CD14-positive monocyte (primary cell): Measurements from ENCODE around the gene SLC8A2. TPM values are rescaled to one million over a fixed set of nuclear protein-coding genes. Genes with fewer than 3 reads are reported as not detected.
A peak's percentile ranks its signal among the peaks of the same experiment; 100 is the strongest.

ENCODE experiments used
- DNase-seq, 3 donors: peaks; one replicate each; pipeline ENCODE4 v3.0.0-alpha.2; 2011 to 2022
- H2AFZ ChIP-seq: 2 replicates; pipeline ENCODE4 v1.6.0; 2012; ENCODE audit warnings: mild to moderate bottlenecking, low read depth, low read length, inconsistent platforms; ENCODE audit not compliant: insufficient read depth, poor library complexity, severe bottlenecking
- H3K27ac ChIP-seq, 2 donors: 1 replicate in 1 of 2; 2 replicates in 1 of 2; pipeline ENCODE4 v1.5.1; 2012 to 2013; ENCODE audit warnings: low read length in 2 of 2, control low read depth in 1 of 2, inconsistent platforms in 1 of 2, low read depth in 1 of 2, mild to moderate bottlenecking in 1 of 2
- H3K27me3 ChIP-seq, 2 donors: one replicate each; pipeline versions ENCODE4 v1.6.0 to v1.6.1; 2011 to 2013; ENCODE audit warnings: low read length in 2 of 2; ENCODE audit not compliant: control insufficient read depth in 2 of 2, insufficient read depth in 2 of 2
- H3K36me3 ChIP-seq, 2 donors: replicated peaks in 1 of 2; 1 replicate in 1 of 2; 2 replicates in 1 of 2; pipeline versions ENCODE4 v1.5.1 to v1.6.1; 2012 to 2013; ENCODE audit warnings: low read length in 2 of 2, control low read depth in 1 of 2, inconsistent platforms in 1 of 2, mild to moderate bottlenecking in 1 of 2; ENCODE audit not compliant: insufficient read depth in 2 of 2, control insufficient read depth in 1 of 2
- H3K4me1 ChIP-seq, 2 donors: 1 replicate in 1 of 2; 2 replicates in 1 of 2; pipeline versions ENCODE4 v1.5.1 to v1.6.1; 2012 to 2013; ENCODE audit warnings: low read length in 2 of 2, control low read depth in 1 of 2, inconsistent platforms in 1 of 2, mild to moderate bottlenecking in 1 of 2, moderate library complexity in 1 of 2; ENCODE audit not compliant: insufficient read depth in 2 of 2, control insufficient read depth in 1 of 2
- H3K4me2 ChIP-seq: replicated peaks from 2 replicates; pipeline ENCODE3; 2012; ENCODE audit warnings: low read length, moderate library complexity, mild to moderate bottlenecking; ENCODE audit not compliant: poor library complexity, severe bottlenecking; ENCODE audit errors: extremely low read depth
- H3K4me3 ChIP-seq, 3 experiments: fragments of 200-600 bp in 1 of 3; sonication (generic) in 1 of 3; replicated peaks in 1 of 3; 1 replicate in 2 of 3; 2 replicates in 1 of 3; pipeline ENCODE4 v1.5.1; 2011 to 2013; ENCODE audit warnings: low read length in 3 of 3, mild to moderate bottlenecking in 3 of 3, control low read depth in 2 of 3, low read depth in 2 of 3, inconsistent platforms in 1 of 3, moderate library complexity in 1 of 3
- H3K79me2 ChIP-seq: 2 replicates; pipeline ENCODE4 v1.6.0; 2012; ENCODE audit warnings: mild to moderate bottlenecking, control low read depth, inconsistent platforms, low read length, moderate library complexity; ENCODE audit not compliant: insufficient read depth
- H3K9ac ChIP-seq: 2 replicates; pipeline ENCODE4 v1.6.0; 2017; ENCODE audit warnings: low read length, mild to moderate bottlenecking; ENCODE audit not compliant: insufficient read depth, poor library complexity, severe bottlenecking
- H3K9me3 ChIP-seq, 2 donors: replicated peaks in 1 of 2; 1 replicate in 1 of 2; 2 replicates in 1 of 2; pipeline versions ENCODE4 v1.5.1 to v1.6.1; 2012 to 2013; ENCODE audit warnings: low read length in 2 of 2, control low read depth in 1 of 2; ENCODE audit not compliant: control insufficient read depth in 1 of 2, insufficient read depth in 1 of 2
- H4K20me1 ChIP-seq: 2 replicates; pipeline ENCODE4 v1.6.0; 2012; ENCODE audit warnings: mild to moderate bottlenecking, low read length, control low read depth, moderate library complexity; ENCODE audit not compliant: insufficient read depth
- H3K27ac Mint-ChIP-seq, 7 donors: one replicate each; pipeline ENCODE4 v1.8.0; 2020; ENCODE audit warnings: mild to moderate bottlenecking in 7 of 7, mixed read lengths in 7 of 7, moderate library complexity in 6 of 7, inconsistent platforms in 2 of 7
- H3K27me3 Mint-ChIP-seq, 3 donors: one replicate each; pipeline ENCODE4 v1.8.0; 2021 to 2022; ENCODE audit warnings: low read depth in 3 of 3, mild to moderate bottlenecking in 3 of 3, mixed read lengths in 3 of 3, moderate library complexity in 3 of 3, inconsistent platforms in 1 of 3
- H3K36me3 Mint-ChIP-seq, 2 donors: one replicate each; pipeline ENCODE4 v1.8.0; 2020; ENCODE audit warnings: mixed read lengths in 2 of 2, inconsistent platforms in 1 of 2, mild to moderate bottlenecking in 1 of 2
- H3K4me1 Mint-ChIP-seq: one replicate; pipeline ENCODE4 v1.8.0; 2020; ENCODE audit warnings: mild to moderate bottlenecking, mixed read lengths
- H3K4me3 Mint-ChIP-seq, 2 donors: one replicate each; pipeline ENCODE4 v1.8.0; 2020; ENCODE audit warnings: mild to moderate bottlenecking in 2 of 2, mixed read lengths in 2 of 2, moderate library complexity in 1 of 2
- H3K9me3 Mint-ChIP-seq, 7 donors: one replicate each; pipeline ENCODE4 v1.8.0; 2020 to 2022; ENCODE audit warnings: mixed read lengths in 7 of 7, mild to moderate bottlenecking in 6 of 7, moderate library complexity in 6 of 7, inconsistent platforms in 2 of 7
- CTCF ChIP-seq: fragments of 200-600 bp; IDR thresholded peaks from one replicate; pipeline ENCODE4 v1.8.0; 2022; ENCODE audit warnings: antibody characterized with exemption, mild to moderate bottlenecking
- WGBS: methylation state at CpG from one replicate; pipeline ENCODE4 v1.1.5; 2013; ENCODE audit warnings: missing lambda C conversion rate; ENCODE audit not compliant: insufficient coverage; 5-methylcytosine and 5-hydroxymethylcytosine counted together
- intact Hi-C, 2 donors: fragments of 100-400 bp; cut with micrococcal nuclease; formaldehyde crosslinking; loops; one replicate each; pipeline versions ENCODE4 v1.15.0 to v1.15.1; 2023
- polyA plus RNA-seq, 3 donors: library from polyadenylated mRNA; depleted of rRNA in 1 of 3; unstranded in 2 of 3; stranded (reverse) in 1 of 3; fragments of 300-500 nt in 2 of 3; fragments of >200 nt in 1 of 3; fragmentation: Illumina TruSeq in 2 of 3; gene quantifications; 1 replicate in 2 of 3; 2 replicates in 1 of 3; pipeline ENCODE4 v1.2.3, GENCODE V29; 2012 to 2021

The SLC8A2 gene
- polyA plus RNA-seq, 3 donors, result not detected

- intact Hi-C loops, result no loop called here
- Mint-ChIP-seq H3K27ac (peak overlapping the region in 1 of 7 donors; percentile 20), H3K36me3 (peaks cover 48 to 73% of the 10 kb centered on the region in 2 donors), H3K9me3 (no peaks in the 10 kb centered on the region), H3K27me3 (peaks cover 0 to 2% (median 0%) of the 10 kb centered on the region in 3 donors), H3K4me3 (peak overlapping the region in 1 of 2 donors; percentile 45), H3K4me1 (peaks cover 6% of the 10 kb centered on the region)
- H3K27ac ChIP-seq, result no peak overlapping the region
- TF ChIP-seq CTCF, result no peak
- WGBS, result 100% methylated on average over 5 of the region's 6 CpGs
- no peaks in the 10 kb centered on the region for H3K4me1 ChIP-seq
- peaks cover 73% of the 10 kb centered on the region for H3K79me2 ChIP-seq
- no peaks in the 10 kb centered on the region for H3K9me3 ChIP-seq
- H3K27me3 ChIP-seq, result no peaks in the 10 kb centered on the region
- no peak for DNase-seq
- H3K9ac ChIP-seq, result no peak overlapping the region
- no peak overlapping the region for H2AFZ ChIP-seq
- H4K20me1 ChIP-seq, result peaks cover 100% of the 10 kb centered on the region
- no peak overlapping the region for H3K4me3 ChIP-seq
- H3K36me3 ChIP-seq, result peaks cover 45 to 84% of the 10 kb centered on the region in 2 donors
- no peak overlapping the region for H3K4me2 ChIP-seq
Observed at GRCh38 chr19:47505506-47505905, 33.8 kb upstream of the SLC8A2 start.

GRCh38 chr19:47503826-47504150, 32.1 kb upstream of the SLC8A2 start:
- Histone ChIP-seq H4K20me1 (peaks cover 100% of the 10 kb centered on the region), H2AFZ (no peak overlapping the region), H3K79me2 (peaks cover 57% of the 10 kb centered on the region), H3K4me1 (no peaks in the 10 kb centered on the region), H3K4me2 (no peak overlapping the region), H3K9me3 (no peaks in the 10 kb centered on the region), H3K4me3 (no peak overlapping the region), H3K27me3 (no peaks in the 10 kb centered on the region), H3K9ac (no peak overlapping the region), H3K27ac (peak overlapping the region in 1 of 2 donors; percentile 8), H3K36me3 (peaks cover 58 to 89% of the 10 kb centered on the region in 2 donors)
- Mint-ChIP-seq H3K4me1 (no peaks in the 10 kb centered on the region), H3K27ac (no peak overlapping the region), H3K4me3 (no peak overlapping the region), H3K27me3 (peaks cover 0 to 2% (median 0%) of the 10 kb centered on the region in 3 donors), H3K36me3 (peaks cover 61 to 79% of the 10 kb centered on the region in 2 donors), H3K9me3 (no peaks in the 10 kb centered on the region)
- TF ChIP-seq CTCF, result no peak
- WGBS, result 88% methylated on average over 4 of the region's 5 CpGs
- intact Hi-C loops, result no loop called here
- no peak for DNase-seq
